ENCODE data around the gene RERGL.
"Not testable (repeated sequence)": the region's sequence is repeated elsewhere in the genome, so short reads cannot be mapped to it uniquely, and the experiment has no call there.

Gene RERGL

GRCh38 chr12:18057051-18057450, 32.9 kb downstream of the RERGL start:
- no peak overlapping the region for H3K4me3 Mint-ChIP-seq
- H3K27ac Mint-ChIP-seq, result no peak overlapping the region
- DNase-seq, result no peak
- peaks cover 4% of the 10 kb centered on the region for H3K36me3 Mint-ChIP-seq (ENCODE audit: low read depth)
- TF ChIP-seq CTCF (IDR thresholded peaks at IDR 0.05), result no peak
- H3K27me3 Mint-ChIP-seq (ENCODE audit: low read depth, poor library complexity), result no peaks in the 10 kb centered on the region
- H3K9me3 Mint-ChIP-seq, result peaks cover 38% of the 10 kb centered on the region
- H3K4me1 Mint-ChIP-seq, result no peaks in the 10 kb centered on the region

GRCh38 chr12:18054925-18055619, 34.9 kb downstream of the RERGL start:
- Mint-ChIP-seq H3K9me3 (peaks cover 28% of the 10 kb centered on the region), H3K27ac (no peak overlapping the region), H3K4me1 (no peaks in the 10 kb centered on the region), H3K36me3 (ENCODE audit: low read depth) (peaks cover 4% of the 10 kb centered on the region), H3K27me3 (ENCODE audit: low read depth, poor library complexity) (no peaks in the 10 kb centered on the region), H3K4me3 (no peak overlapping the region)
- no peak for DNase-seq
- TF ChIP-seq CTCF (IDR thresholded peaks at IDR 0.05), result no peak

GRCh38 chr12:18045446-18045992, 44.5 kb downstream of the RERGL start:
- DNase-seq, result no peak
- H3K9me3 Mint-ChIP-seq, result peaks cover 6% of the 10 kb centered on the region
- H3K27ac Mint-ChIP-seq, result no peak overlapping the region
- no peaks in the 10 kb centered on the region for H3K4me1 Mint-ChIP-seq
- no peak for TF ChIP-seq CTCF (IDR thresholded peaks at IDR 0.05)
- peaks cover 2% of the 10 kb centered on the region for H3K27me3 Mint-ChIP-seq (ENCODE audit: low read depth, poor library complexity)
- no peaks in the 10 kb centered on the region for H3K36me3 Mint-ChIP-seq (ENCODE audit: low read depth)
- no peak overlapping the region for H3K4me3 Mint-ChIP-seq

- not testable (repeated sequence) for DNase-seq; H3K36me3 Mint-ChIP-seq (ENCODE audit: low read depth); H3K27ac Mint-ChIP-seq; H3K4me1 Mint-ChIP-seq; H3K4me3 Mint-ChIP-seq; H3K27me3 Mint-ChIP-seq (ENCODE audit: low read depth, poor library complexity)
- H3K9me3 Mint-ChIP-seq, result peaks cover 15% of the 10 kb centered on the region
Observed at GRCh38 chr12:18040060-18040742, 49.8 kb downstream of the RERGL start.

All from nephron progenitor cell (in vitro differentiated cells).